HepG2 (cell line): Measurements from ENCODE around the gene RABGGTA. TPM values are rescaled to one million over a fixed set of nuclear protein-coding genes. Genes with fewer than 3 reads are reported as not detected.

ENCODE experiments used
- ATAC-seq: fragments of 200-7000 bp; cut with Tn5 transposase; 3 replicates; pipeline ENCODE4 v1.9.1; 2020; ENCODE audit warnings: mild to moderate bottlenecking, moderate library complexity
- BruUV-seq: library from RNA; stranded (reverse); fragments of 400-500 nt; replicated peaks from 2 replicates; lab custom pipeline; 2021; lab: Mats Ljungman, UMichigan
- CTCF ChIA-PET: fragments of 300-600 bp; formaldehyde crosslinking; extraction: SDS; loops from one replicate; lab custom pipeline; 2021; ENCODE audit warnings: low total read pairs, inconsistent platforms, low intra/inter-chr PET ratio; lab: Yijun Ruan, JAX
- POLR2A ChIA-PET: fragments of 350-600 bp; sonication (Branson Sonifier 250); formaldehyde crosslinking; loops from one replicate; lab custom pipeline; 2020; ENCODE audit warnings: antibody characterized with exemption, inconsistent platforms; lab: Yijun Ruan, JAX
- DNase-seq: peaks from one replicate; pipeline ENCODE4 v3.0.0-alpha.2; 2015; ENCODE audit warnings: low spot score
- FAIRE-seq: peaks from 3 replicates; lab custom pipeline; 2011; peaks lifted over from hg19 to GRCh38; lab: Jason Lieb, UNC
- H2AFZ ChIP-seq: one replicate; pipeline ENCODE4 v1.6.1; 2011; ENCODE audit warnings: low read length, inconsistent platforms
- H3K27ac ChIP-seq: fragments of 300-600 bp; 3 replicates; pipeline ENCODE4 v1.8.0; 2011; ENCODE audit warnings: mixed run types, mild to moderate bottlenecking, mixed read lengths, low read length, inconsistent platforms; ENCODE audit not compliant: insufficient read depth; ENCODE audit errors: extremely low read length
- H3K27me3 ChIP-seq, 2 experiments: fragments of 200-600 bp in 1 of 2; 2 replicates in 1 of 2; 3 replicates in 1 of 2; pipeline versions ENCODE4 v1.6.0 to v1.8.0; 2011; ENCODE audit warnings: low read length in 2 of 2, mild to moderate bottlenecking in 2 of 2, moderate library complexity in 2 of 2, inconsistent platforms in 1 of 2; ENCODE audit not compliant: insufficient read depth in 2 of 2, control insufficient read depth in 1 of 2
- H3K36me3 ChIP-seq, 2 experiments: fragments of 200-600 bp in 1 of 2; replicated peaks in 1 of 2; 2 replicates in 1 of 2; 3 replicates in 1 of 2; pipeline versions ENCODE4 v1.5.1 to v1.8.0; 2011; ENCODE audit warnings: low read length in 2 of 2, inconsistent platforms in 1 of 2; ENCODE audit not compliant: insufficient read depth in 2 of 2, control insufficient read depth in 1 of 2
- H3K4me1 ChIP-seq: 2 replicates; pipeline ENCODE4 v1.5.1; 2012; ENCODE audit warnings: low read length, inconsistent platforms; ENCODE audit not compliant: insufficient read depth
- H3K4me2 ChIP-seq: 2 replicates; pipeline ENCODE4 v1.6.0; 2011; ENCODE audit warnings: low read depth, low read length, inconsistent platforms
- H3K4me3 ChIP-seq, 3 experiments: fragments of 200-600 bp in 1 of 3; sonication (generic), shearing (Covaris generic) in 1 of 3; replicated peaks in 1 of 3; 2 replicates each; pipeline ENCODE4 v1.5.1; 2011 to 2016; ENCODE audit warnings: low read length in 3 of 3, inconsistent platforms in 2 of 3, low read depth in 2 of 3, mild to moderate bottlenecking in 2 of 3, control low read depth in 1 of 3, mixed read lengths in 1 of 3; ENCODE audit not compliant: insufficient read depth in 1 of 3
- H3K79me2 ChIP-seq: one replicate; pipeline ENCODE4 v1.6.1; 2011; ENCODE audit warnings: low read length, inconsistent platforms; ENCODE audit not compliant: insufficient read depth
- H3K9ac ChIP-seq: 2 replicates; pipeline ENCODE4 v1.6.0; 2011; ENCODE audit warnings: mild to moderate bottlenecking, low read depth, low read length, inconsistent platforms; ENCODE audit not compliant: insufficient read depth
- H3K9me3 ChIP-seq: 2 replicates; pipeline ENCODE4 v1.5.1; 2012; ENCODE audit warnings: mild to moderate bottlenecking, low read length
- H4K20me1 ChIP-seq: 2 replicates; pipeline ENCODE4 v1.6.0; 2011; ENCODE audit warnings: inconsistent platforms, mild to moderate bottlenecking, low read length, moderate library complexity; ENCODE audit not compliant: insufficient read depth
- ATRX ChIP-seq: sonication (generic); formaldehyde crosslinking; IDR thresholded peaks from 2 replicates; pipeline ENCODE4 v1.4.0; 2020; ENCODE audit warnings: missing genetic modification reagents, borderline replicate concordance
- CBFB ChIP-seq: sonication (generic); formaldehyde crosslinking; IDR thresholded peaks from 2 replicates; pipeline ENCODE4 v1.4.0; 2020; ENCODE audit warnings: missing genetic modification reagents
- CENPX ChIP-seq: sonication (generic); formaldehyde crosslinking; IDR thresholded peaks from 2 replicates; pipeline ENCODE4 v1.9.0; 2021; ENCODE audit warnings: mild to moderate bottlenecking, missing genetic modification reagents, moderate library complexity
- KAT7 ChIP-seq: IDR thresholded peaks from 2 replicates; pipeline ENCODE4 v1.6.1; 2018; ENCODE audit warnings: borderline replicate concordance, missing compliant biosample characterization
- KLF13 ChIP-seq: sonication (generic); formaldehyde crosslinking; IDR thresholded peaks from 2 replicates; pipeline ENCODE4 v1.4.0; 2020; ENCODE audit warnings: mild to moderate bottlenecking, missing genetic modification reagents
- MED1 ChIP-seq: sonication (generic); formaldehyde crosslinking; IDR thresholded peaks from 2 replicates; pipeline ENCODE4 v1.4.0; 2020; ENCODE audit warnings: missing genetic modification reagents
- NFE2L1 ChIP-seq: sonication (generic); formaldehyde crosslinking; IDR thresholded peaks from 2 replicates; pipeline ENCODE4 v1.4.0; 2020; ENCODE audit warnings: missing genetic modification reagents, mild to moderate bottlenecking, borderline replicate concordance
- NFYB ChIP-seq: sonication (generic); formaldehyde crosslinking; IDR thresholded peaks from 2 replicates; pipeline ENCODE4 v1.4.0; 2020; ENCODE audit warnings: missing genetic modification reagents
- PRMT3 ChIP-seq: sonication (generic); formaldehyde crosslinking; IDR thresholded peaks from 2 replicates; pipeline ENCODE4 v1.8.1; 2022; ENCODE audit warnings: low read depth, mild to moderate bottlenecking, moderate library complexity, missing genetic modification reagents, borderline replicate concordance
- SMC3 ChIP-seq: IDR thresholded peaks from 2 replicates; pipeline ENCODE4 v1.6.1; 2011; ENCODE audit warnings: low read length, improper control_type of control experiment
- SRY ChIP-seq: sonication (generic); formaldehyde crosslinking; IDR thresholded peaks from 2 replicates; pipeline ENCODE4 v1.8.0; 2022; ENCODE audit warnings: mild to moderate bottlenecking, missing genetic modification reagents
- ZFP90 ChIP-seq: sonication (generic); formaldehyde crosslinking; IDR thresholded peaks from 2 replicates; pipeline ENCODE4 v1.8.0; 2022; ENCODE audit warnings: missing genetic modification reagents, mild to moderate bottlenecking, inconsistent platforms, borderline replicate concordance
- ZNF33B ChIP-seq: sonication (generic); formaldehyde crosslinking; IDR thresholded peaks from 2 replicates; pipeline ENCODE4 v1.5.1; 2020; ENCODE audit warnings: mild to moderate bottlenecking, missing genetic modification reagents
- ZNF629 ChIP-seq: sonication (generic); formaldehyde crosslinking; conservative IDR thresholded peaks from 2 replicates; pipeline ENCODE4 v1.5.0; 2020; ENCODE audit warnings: missing genetic modification reagents
- whole genome bisulfite sequencing: methylation state at CpG from one replicate; pipeline ENCODE4 v1.1.6; 2017; ENCODE audit warnings: low lambda C conversion rate; 5-methylcytosine and 5-hydroxymethylcytosine counted together
- in situ Hi-C: cut with HindIII; loops from 2 replicates; pipeline ENCODE4 v1.10.0; 2017; ENCODE audit warnings: low pct_unique_long_range_greater_than_20kb; ENCODE audit not compliant: extremely low pct_ligation_motif_present
- intact Hi-C: fragments of 100-400 bp; cut with micrococcal nuclease; formaldehyde crosslinking; loops from one replicate; pipeline ENCODE4 v1.10.0; 2022; ENCODE audit not compliant: unreplicated experiment
- polyA plus RNA-seq, 8 experiments: library from polyadenylated mRNA; depleted of rRNA in 3 of 8; stranded (reverse) in 7 of 8; unstranded in 1 of 8; fragments of >200 nt; fragmentation: Illumina TruSeq in 4 of 8; extraction: Trizol in 4 of 8; gene quantifications; 2 replicates each; pipeline versions ENCODE4 v1.2.1 to v1.2.3, GENCODE V29; 2011 to 2016; ENCODE audit warnings: low read depth in 4 of 8, missing spikeins in 1 of 8, mixed read lengths in 1 of 8; ENCODE audit not compliant: insufficient read depth in 1 of 8
- total RNA-seq, 5 experiments: library from RNA; depleted of rRNA; stranded (reverse); fragments of >200 nt; fragmentation: Illumina TruSeq; extraction: Trizol; gene quantifications; 2 replicates each; pipeline ENCODE4 v1.2.3, GENCODE V29; 2016; ENCODE audit warnings: low read depth in 1 of 5
- TF ChIP-seq, protein P1 (sequence below): IDR thresholded peaks from 2 replicates; pipeline ENCODE4 v1.6.1; 2018; ENCODE audit warnings: missing genetic modification reagents, mild to moderate bottlenecking, missing compliant biosample characterization

Gene RABGGTA
- total and polyA plus RNA-seq, 2 of the 13 experiments (the other 11 are each of a cell fraction or from before 2014, with no cell fraction given) = 57.9 to 90.8 TPM

DNA sequence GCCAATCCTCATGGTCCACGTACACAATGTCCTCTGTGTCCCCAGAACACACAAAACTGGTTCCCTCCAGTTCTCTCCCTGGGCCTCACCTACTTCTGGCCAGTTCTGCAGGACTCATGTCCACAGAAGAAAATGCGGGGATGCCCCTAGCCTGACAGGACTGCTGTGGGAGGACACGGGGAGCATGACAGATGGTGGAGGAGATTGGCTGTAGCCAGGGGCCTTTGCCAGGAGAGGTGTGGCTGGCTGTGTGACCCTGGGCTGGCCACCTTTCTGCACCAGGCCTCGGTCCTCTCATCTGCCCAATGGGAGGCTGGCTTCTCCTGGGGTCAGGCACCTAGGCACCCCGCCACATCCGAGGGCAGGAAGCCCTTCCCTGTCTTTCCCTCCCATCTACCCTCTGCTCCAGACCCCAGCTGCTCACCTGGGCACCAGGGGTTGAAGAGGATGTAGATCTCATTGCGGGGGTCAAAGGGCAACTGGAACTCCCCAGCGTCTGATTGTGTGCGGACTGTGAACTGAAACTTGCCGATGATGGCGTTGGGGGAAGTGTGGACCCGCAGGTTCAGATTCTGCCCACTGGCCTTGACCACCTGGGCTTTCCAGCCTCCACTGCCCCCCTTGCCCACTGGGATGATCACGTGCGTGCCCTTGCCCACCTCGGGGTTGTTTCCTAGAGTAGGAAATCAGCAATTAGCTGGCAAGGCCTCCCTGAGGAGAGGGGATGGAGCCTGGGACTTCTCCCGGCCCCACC lies 11.2 kb downstream of the RABGGTA start (continued):
- TF ChIP-seq ZNF33B (CRISPR knock-in tag) (no peak), SRY (CRISPR knock-in tag) (no peak), ZNF629 (CRISPR knock-in tag) (peak; percentile 83), NFYB (CRISPR knock-in tag) (no peak), KAT7 (CRISPR knock-in tag) (no peak), CBFB (CRISPR knock-in tag) (no peak), NFE2L1 (CRISPR knock-in tag) (no peak), CENPX (no peak), MED1 (CRISPR knock-in tag) (no peak), ATRX (CRISPR knock-in tag) (no peak)
- TF ChIP-seq, protein P1, sequence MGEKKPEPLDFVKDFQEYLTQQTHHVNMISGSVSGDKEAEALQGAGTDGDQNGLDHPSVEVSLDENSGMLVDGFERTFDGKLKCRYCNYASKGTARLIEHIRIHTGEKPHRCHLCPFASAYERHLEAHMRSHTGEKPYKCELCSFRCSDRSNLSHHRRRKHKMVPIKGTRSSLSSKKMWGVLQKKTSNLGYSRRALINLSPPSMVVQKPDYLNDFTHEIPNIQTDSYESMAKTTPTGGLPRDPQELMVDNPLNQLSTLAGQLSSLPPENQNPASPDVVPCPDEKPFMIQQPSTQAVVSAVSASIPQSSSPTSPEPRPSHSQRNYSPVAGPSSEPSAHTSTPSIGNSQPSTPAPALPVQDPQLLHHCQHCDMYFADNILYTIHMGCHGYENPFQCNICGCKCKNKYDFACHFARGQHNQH (CRISPR knock-in tag) = no peak
- TF ChIP-seq, all 625 proteins: peak for 56

DNA sequence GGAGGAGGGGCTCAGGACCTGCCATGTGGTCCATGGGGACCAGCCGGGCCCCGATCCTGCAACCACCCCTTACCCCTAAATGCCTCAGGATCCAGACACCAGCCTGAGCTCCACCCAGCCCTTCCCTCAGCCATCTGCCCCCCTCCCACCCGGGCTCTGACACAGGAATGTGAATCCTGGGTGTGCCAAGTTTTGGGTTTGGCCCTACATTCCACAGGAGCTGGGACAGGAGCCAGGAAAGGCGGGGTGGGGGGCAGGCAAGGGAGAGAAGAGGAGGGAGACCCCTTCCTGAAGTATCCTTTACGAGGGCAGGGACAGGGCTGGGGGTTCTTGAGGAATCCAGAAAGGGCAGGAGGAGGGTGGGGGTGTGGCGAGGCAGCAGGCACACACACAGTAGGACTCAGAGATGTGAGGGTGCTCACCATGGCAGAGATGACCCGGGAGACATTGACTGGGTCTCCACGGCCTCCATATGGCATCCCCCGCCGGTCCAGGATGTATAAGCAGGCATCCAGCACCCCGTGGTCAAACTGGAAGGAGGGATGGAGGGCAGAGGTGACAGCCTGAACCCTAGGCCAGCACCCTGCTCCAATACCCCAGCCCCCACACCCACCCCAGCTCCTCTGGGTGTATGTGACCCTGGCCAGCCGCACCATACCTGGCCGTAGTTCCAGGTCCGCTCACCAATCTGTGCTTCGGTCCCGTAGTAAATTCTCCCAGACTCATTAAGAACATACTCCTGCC lies 11.9 kb downstream of the RABGGTA start:
- H3K27me3 ChIP-seq = no peaks in the 10 kb centered on the region
- POLR2A ChIA-PET = interaction anchor here (0.9 to 13.2 kb wide), 2 partner anchors 10 to 170 kb away, joined by 3 to 254 read pairs; partner anchors contain the start of genes CBLN3, KHNYN and RABGGTA
- 90% methylated on average over 16 of the region's 16 CpGs for WGBS
- no peak overlapping the region for H3K27ac ChIP-seq
- CTCF ChIA-PET = no interaction called here
- in situ Hi-C loops = no loop called here
- peak; percentile 28 for FAIRE-seq
- H3K36me3 ChIP-seq = peaks cover 0 to 1% of the 10 kb centered on the region in 2 experiments; a peak in 1 of 5 replicates
- no peaks in the 10 kb centered on the region for H3K79me2 ChIP-seq
- peaks cover 33% of the 10 kb centered on the region for H3K4me1 ChIP-seq
- H3K9me3 ChIP-seq = no peaks in the 10 kb centered on the region
- no peaks in the 10 kb centered on the region for H4K20me1 ChIP-seq
- H3K9ac ChIP-seq = no peak overlapping the region
- no peak for ATAC-seq
- BruUV-seq = no TSS peak
- no peak for DNase-seq
- no peak overlapping the region for H3K4me2 ChIP-seq
- no peak overlapping the region for H3K4me3 ChIP-seq
- H2AFZ ChIP-seq = no peak overlapping the region
- intact Hi-C loops = no loop called here
- TF ChIP-seq ZFP90 (CRISPR knock-in tag) (no peak), KLF13 (CRISPR knock-in tag) (0 out of 2 replicates have a peak, but pooled peaks have one; percentile 49), PRMT3 (CRISPR knock-in tag) (no peak), SMC3 (no peak)
